Stimulated activated CD4-positive, alpha-beta T cell treated with anti-CD3 and anti-CD28 coated beads, Interleukin-4, amount 100 ng/mL, for 1 hour (primary cell): ENCODE results near the gene FANCC.
"Not testable (repeated sequence)": the region's sequence is repeated elsewhere in the genome, so short reads cannot be mapped to it uniquely, and the experiment has no call there.

Experiments used
- DNase-seq: peaks from one replicate; pipeline ENCODE4 v3.0.0-alpha.2; 2020

Gene FANCC

GRCh38 chr9:95317119-95317892 lies at the start of gene FANCC:
Gene FANCC, minus strand, starts transcription at chr9:95317709. Its CDS starts 68,418 bp downstream, at chr9:95249291.
- DNase-seq, result peak; percentile 91

- DNase-seq, result no peak
Measured at GRCh38 chr9:95366731-95367325, 49.3 kb upstream of the FANCC start.

GRCh38 chr9:95365766-95366165 lies 48.3 kb upstream of the FANCC start:
- DNase-seq, result no peak

GRCh38 chr9:95363051-95363841 lies 45.7 kb upstream of the FANCC start:
- no peak for DNase-seq

- no peak for DNase-seq
Measured at GRCh38 chr9:95360866-95361265, 43.4 kb upstream of the FANCC start.

DNA sequence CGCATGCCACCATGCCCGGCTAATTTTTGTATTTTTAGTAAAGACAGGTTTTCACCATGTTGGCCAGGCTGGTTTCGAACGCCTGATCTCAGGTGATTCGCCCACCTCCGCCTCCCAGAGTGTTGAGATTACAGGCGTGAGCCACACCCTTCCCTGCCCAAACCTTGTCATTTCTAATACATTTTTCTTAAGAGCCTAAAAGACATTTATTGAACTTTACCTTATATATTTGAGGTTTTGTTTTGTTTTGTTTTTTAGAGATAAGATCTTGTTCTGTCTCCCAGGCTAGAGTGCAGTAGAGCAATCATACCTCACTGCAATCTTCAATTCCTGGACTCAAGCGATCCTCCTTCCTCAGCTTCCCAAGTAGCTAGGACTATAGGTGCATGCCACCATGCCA lies 39.8 kb upstream of the FANCC start:
- DNase-seq, result no peak

- DNase-seq, result no peak
Measured at GRCh38 chr9:95355500-95355899, 38.0 kb upstream of the FANCC start.

DNA sequence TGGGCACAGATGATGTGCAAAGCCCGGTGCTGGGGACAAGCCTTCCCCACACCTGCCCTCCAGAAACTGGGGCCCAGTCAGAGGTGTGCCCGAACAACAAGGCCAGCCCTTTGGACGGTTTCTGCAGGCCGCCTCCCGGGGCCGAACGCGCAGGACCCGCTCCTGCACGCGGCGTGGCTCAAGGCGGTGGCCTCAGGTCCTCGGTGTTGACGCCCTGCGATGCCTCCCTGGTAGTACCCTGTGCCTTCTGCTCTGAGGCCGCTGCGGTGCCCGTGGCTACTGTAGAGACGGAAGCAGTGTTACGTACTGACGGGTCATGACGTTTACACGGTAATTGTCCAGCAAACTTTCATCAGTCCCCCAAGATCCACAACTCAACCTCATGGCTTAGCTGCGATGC lies 33.5 kb upstream of the FANCC start:
- no peak for DNase-seq

DNA sequence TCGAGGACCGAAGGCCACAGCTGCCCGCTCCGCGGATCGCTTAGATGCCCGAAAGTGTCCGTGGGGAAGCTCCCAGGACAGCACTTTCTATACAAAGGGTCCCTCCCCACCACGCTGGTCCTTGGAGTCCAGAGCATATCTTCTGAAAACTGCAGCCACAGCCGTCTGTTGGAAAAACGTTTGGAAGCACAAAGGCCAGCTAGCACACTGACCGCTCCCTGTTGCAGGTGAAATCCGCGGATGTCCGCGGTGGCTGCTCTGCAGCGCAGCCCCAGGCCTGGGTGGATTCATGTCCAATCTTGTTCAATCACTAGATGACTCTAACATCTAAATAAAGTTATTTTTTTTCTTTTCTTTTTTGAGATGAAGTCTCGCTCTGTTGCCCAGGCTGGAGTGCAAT lies 32.8 kb upstream of the FANCC start:
- DNase-seq, result no peak

GRCh38 chr9:95349091-95350038 lies 31.9 kb upstream of the FANCC start:
- DNase-seq, result no peak

GRCh38 chr9:95346021-95346420 lies 28.5 kb upstream of the FANCC start:
- no peak for DNase-seq

DNA sequence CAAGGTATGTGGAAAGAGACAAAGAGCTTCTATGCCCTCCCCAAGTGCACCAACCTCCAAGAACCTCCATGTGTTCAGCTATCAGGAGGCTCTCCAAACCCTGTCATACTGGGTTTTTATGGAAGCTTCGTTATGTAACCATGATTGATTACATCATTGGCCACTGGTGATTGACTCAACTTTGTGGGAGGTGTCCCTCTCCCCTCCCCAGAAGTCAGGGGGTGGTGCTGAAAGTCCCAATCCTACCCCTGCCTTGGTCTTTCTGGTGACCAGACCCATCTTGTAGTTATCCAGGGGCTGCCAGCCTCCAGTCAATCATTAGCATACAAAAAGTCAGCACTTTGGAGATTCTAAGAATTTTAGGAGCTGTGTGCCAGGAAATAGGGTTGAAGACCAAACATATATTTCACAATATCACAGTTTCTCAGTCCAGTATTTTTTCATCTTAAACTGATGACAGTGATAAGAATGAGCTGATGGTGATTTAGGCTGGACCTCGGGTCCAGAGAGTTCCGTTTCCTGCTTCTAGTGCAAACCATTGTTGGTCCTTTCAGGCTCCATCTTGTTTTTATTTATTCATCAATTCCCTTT lies 27.3 kb upstream of the FANCC start:
- DNase-seq, result no peak

GRCh38 chr9:95343725-95344287 lies 26.3 kb upstream of the FANCC start:
- DNase-seq, result no peak

- no peak for DNase-seq
Measured at GRCh38 chr9:95342571-95342970, 25.1 kb upstream of the FANCC start.

DNA sequence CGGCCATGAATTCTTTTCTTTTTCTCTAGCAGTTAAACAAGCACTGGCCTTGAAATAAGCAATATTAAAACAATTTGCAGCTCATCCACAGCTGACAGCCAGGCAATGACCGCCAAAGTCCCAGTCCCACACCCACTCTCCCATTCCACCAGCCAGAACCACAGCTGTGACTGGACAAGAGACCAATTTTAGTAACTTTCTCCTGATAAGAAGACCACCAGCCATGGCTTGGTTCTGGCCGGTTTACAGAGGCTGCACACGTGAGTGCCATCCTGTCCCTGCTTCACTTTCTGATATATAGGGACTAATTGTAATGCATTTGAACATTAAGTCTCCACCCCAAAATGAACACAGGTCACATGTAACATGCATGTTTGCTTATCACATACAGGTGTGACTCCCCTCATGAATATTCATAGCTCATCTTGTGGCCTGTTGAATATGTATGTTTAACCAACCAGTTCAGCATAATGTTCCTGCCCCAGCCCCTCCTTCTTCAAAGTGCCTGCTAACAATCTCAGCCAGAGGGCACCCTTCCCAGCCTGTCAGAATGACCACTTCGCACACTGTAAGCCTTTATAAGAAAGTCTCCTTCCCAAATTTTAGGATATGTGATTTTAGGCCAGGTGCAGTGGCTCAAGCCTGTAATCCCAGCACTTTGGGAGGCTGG lies 23.9 kb upstream of the FANCC start:
- no peak for DNase-seq

DNA sequence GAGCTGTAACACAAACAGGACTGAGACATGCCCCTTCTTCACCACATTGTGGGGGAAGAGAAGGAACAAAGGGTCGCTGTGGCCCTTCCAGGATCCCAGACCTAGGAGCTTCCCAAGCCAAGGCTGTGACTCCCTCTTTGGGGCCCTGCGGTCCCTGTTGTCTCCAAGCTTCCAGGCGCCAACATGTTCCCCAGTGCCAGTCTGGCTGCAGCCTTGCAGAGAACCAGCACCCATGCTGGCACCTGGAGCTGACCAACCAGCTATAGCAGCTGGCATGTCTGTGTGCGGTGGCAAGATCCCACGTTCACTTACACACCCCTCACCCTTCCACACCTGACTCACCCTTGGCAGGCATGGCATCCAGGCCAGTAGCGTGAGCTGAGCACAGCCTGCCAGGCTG lies 20.7 kb upstream of the FANCC start:
- DNase-seq, result no peak

- peak; percentile 43 for DNase-seq
Measured at GRCh38 chr9:95336281-95336680, 18.8 kb upstream of the FANCC start.

- DNase-seq, result no peak
Measured at GRCh38 chr9:95333426-95333825, 15.9 kb upstream of the FANCC start.

GRCh38 chr9:95332860-95333259 lies 15.4 kb upstream of the FANCC start:
- DNase-seq, result no peak

GRCh38 chr9:95330720-95331404 lies 13.4 kb upstream of the FANCC start:
- DNase-seq, result no peak

GRCh38 chr9:95329061-95329460 lies 11.6 kb upstream of the FANCC start:
- not testable (repeated sequence) for DNase-seq
